DOHH2 (cell line): ENCODE results near the gene CUTC.

Experiments
- H3F3A ChIP-seq: fragments of 200-600 bp; sonication (generic), shearing (Covaris generic); 2 replicates; pipeline ENCODE4 v1.6.0; 2016; ENCODE audit warnings: antibody characterized with exemption, mild to moderate bottlenecking; ENCODE audit not compliant: control insufficient read depth, insufficient read depth
- H3K27ac ChIP-seq: fragments of 200-600 bp; sonication (generic); 2 replicates; pipeline ENCODE4 v1.5.1; 2014; ENCODE audit warnings: low read depth, mild to moderate bottlenecking, low read length, moderate library complexity
- H3K27me3 ChIP-seq: fragments of 200-600 bp; sonication (generic); 2 replicates; pipeline ENCODE4 v1.6.1; 2014; ENCODE audit warnings: mild to moderate bottlenecking, low read length, mixed read lengths; ENCODE audit not compliant: control insufficient read depth
- H3K36me3 ChIP-seq: fragments of 200-600 bp; sonication (generic); 2 replicates; pipeline ENCODE4 v1.6.1; 2014; ENCODE audit warnings: mild to moderate bottlenecking, low read length, moderate library complexity, mixed read lengths; ENCODE audit not compliant: control insufficient read depth
- H3K4me1 ChIP-seq: fragments of 200-600 bp; sonication (generic); 2 replicates; pipeline ENCODE4 v1.6.1; 2014; ENCODE audit warnings: mild to moderate bottlenecking, low read length, mixed read lengths; ENCODE audit not compliant: control insufficient read depth
- H3K4me2 ChIP-seq: fragments of 200-600 bp; sonication (generic); 2 replicates; pipeline ENCODE4 v1.6.0; 2014; ENCODE audit warnings: mild to moderate bottlenecking, low read length, moderate library complexity
- H3K4me3 ChIP-seq: fragments of 200-600 bp; sonication (generic); 2 replicates; pipeline ENCODE4 v1.5.1; 2014; ENCODE audit warnings: mild to moderate bottlenecking, low read length, mixed read lengths
- H3K79me2 ChIP-seq: fragments of 200-600 bp; sonication (generic); 2 replicates; pipeline ENCODE4 v1.6.1; 2014; ENCODE audit warnings: mild to moderate bottlenecking, low read length, mixed read lengths; ENCODE audit not compliant: control insufficient read depth
- H3K9me2 ChIP-seq: fragments of 200-600 bp; sonication (generic); replicated peaks from 2 replicates; pipeline ENCODE4 v1.6.1; 2014; ENCODE audit warnings: mild to moderate bottlenecking, low read length, mixed read lengths; ENCODE audit not compliant: control insufficient read depth
- H3K9me3 ChIP-seq: fragments of 200-600 bp; sonication (generic); 2 replicates; pipeline ENCODE4 v1.6.1; 2014; ENCODE audit warnings: antibody characterized with exemption, low read length, mixed read lengths; ENCODE audit not compliant: control insufficient read depth, insufficient read depth
- H4K20me1 ChIP-seq: fragments of 200-600 bp; sonication (generic); 2 replicates; pipeline ENCODE4 v1.6.0; 2014; ENCODE audit warnings: low read depth, mild to moderate bottlenecking, antibody characterized with exemption, low read length, moderate library complexity; ENCODE audit not compliant: control insufficient read depth, insufficient read depth
- EZH2phosphoT487 ChIP-seq: fragments of 200-600 bp; sonication (generic); IDR thresholded peaks from 2 replicates; pipeline ENCODE4 v1.6.1; 2017; ENCODE audit warnings: borderline replicate concordance, mild to moderate bottlenecking, antibody characterized with exemption, low read length, moderate library complexity, mixed read lengths
- TF ChIP-seq, protein P1 (sequence below): fragments of 200-600 bp; sonication (generic); IDR thresholded peaks from one replicate; pipeline ENCODE4 v1.5.1; 2014; ENCODE audit warnings: antibody characterized with exemption, mild to moderate bottlenecking, low read depth, low read length; ENCODE audit not compliant: poor library complexity, severe bottlenecking

Gene CUTC

DNA sequence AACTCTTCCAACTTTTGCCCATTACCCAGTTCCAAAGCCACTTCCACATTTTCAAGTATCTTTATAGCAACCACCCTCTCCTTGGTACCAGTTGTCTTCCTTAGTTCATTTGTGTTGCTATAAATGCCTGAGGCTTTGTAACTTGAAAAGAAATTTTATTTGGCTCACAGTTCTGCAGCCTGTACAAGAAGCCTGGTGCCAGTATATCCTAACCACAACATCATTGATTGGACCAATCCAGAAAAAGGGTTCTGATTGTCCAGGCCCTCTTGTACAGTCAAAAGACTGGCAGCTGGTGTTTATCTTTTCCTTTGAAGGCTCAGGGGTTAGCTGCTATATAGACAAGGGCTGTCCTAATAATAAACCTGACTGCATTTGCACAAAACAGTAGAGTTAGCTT, 29.3 kb downstream of the CUTC start:
- Histone ChIP-seq H3K9me3 (no peaks in the 10 kb centered on the region), H4K20me1 (no peaks in the 10 kb centered on the region), H3K4me2 (no peak overlapping the region), H3K27ac (no peak overlapping the region), H3K36me3 (peaks cover 39% of the 10 kb centered on the region), H3K4me1 (peaks cover 8% of the 10 kb centered on the region), H3K4me3 (no peak overlapping the region), H3K79me2 (no peaks in the 10 kb centered on the region), H3F3A (no peaks in the 10 kb centered on the region), H3K27me3 (no peaks in the 10 kb centered on the region), H3K9me2 (no peaks in the 10 kb centered on the region)
- TF ChIP-seq, protein P1, sequence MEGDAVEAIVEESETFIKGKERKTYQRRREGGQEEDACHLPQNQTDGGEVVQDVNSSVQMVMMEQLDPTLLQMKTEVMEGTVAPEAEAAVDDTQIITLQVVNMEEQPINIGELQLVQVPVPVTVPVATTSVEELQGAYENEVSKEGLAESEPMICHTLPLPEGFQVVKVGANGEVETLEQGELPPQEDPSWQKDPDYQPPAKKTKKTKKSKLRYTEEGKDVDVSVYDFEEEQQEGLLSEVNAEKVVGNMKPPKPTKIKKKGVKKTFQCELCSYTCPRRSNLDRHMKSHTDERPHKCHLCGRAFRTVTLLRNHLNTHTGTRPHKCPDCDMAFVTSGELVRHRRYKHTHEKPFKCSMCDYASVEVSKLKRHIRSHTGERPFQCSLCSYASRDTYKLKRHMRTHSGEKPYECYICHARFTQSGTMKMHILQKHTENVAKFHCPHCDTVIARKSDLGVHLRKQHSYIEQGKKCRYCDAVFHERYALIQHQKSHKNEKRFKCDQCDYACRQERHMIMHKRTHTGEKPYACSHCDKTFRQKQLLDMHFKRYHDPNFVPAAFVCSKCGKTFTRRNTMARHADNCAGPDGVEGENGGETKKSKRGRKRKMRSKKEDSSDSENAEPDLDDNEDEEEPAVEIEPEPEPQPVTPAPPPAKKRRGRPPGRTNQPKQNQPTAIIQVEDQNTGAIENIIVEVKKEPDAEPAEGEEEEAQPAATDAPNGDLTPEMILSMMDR, result no peak
- no peak for TF ChIP-seq EZH2phosphoT487

- no peak overlapping the region for H3K27ac ChIP-seq
- H3K4me3 ChIP-seq, result no peak overlapping the region
- no peaks in the 10 kb centered on the region for H3K79me2 ChIP-seq
- no peaks in the 10 kb centered on the region for H3K9me3 ChIP-seq
- H3K27me3 ChIP-seq, result no peaks in the 10 kb centered on the region
- H3K9me2 ChIP-seq, result no peaks in the 10 kb centered on the region
- no peaks in the 10 kb centered on the region for H4K20me1 ChIP-seq
- H3F3A ChIP-seq, result no peaks in the 10 kb centered on the region
- no peaks in the 10 kb centered on the region for H3K36me3 ChIP-seq
- H3K4me1 ChIP-seq, result 0 out of 2 replicates have a peak, but pooled peaks cover 3% of the 10 kb centered on the region
- H3K4me2 ChIP-seq, result no peak overlapping the region
- TF ChIP-seq, protein P1, result no peak
- TF ChIP-seq EZH2phosphoT487, result no peak
These were observed 33.8 kb downstream of the CUTC start for GRCh38 chr10:99765672-99766301.

- H3K27me3 ChIP-seq, result no peaks in the 10 kb centered on the region
- H3K27ac ChIP-seq, result no peak overlapping the region
- H4K20me1 ChIP-seq, result no peaks in the 10 kb centered on the region
- no peaks in the 10 kb centered on the region for H3K9me2 ChIP-seq
- TF ChIP-seq EZH2phosphoT487, result no peak
- TF ChIP-seq, protein P1, result no peak
- H3K79me2 ChIP-seq, result no peaks in the 10 kb centered on the region
- H3F3A ChIP-seq, result no peaks in the 10 kb centered on the region
- H3K4me2 ChIP-seq, result no peak overlapping the region
- 0 out of 2 replicates have a peak, but pooled peaks cover 3% of the 10 kb centered on the region for H3K4me1 ChIP-seq
- no peaks in the 10 kb centered on the region for H3K36me3 ChIP-seq
- no peaks in the 10 kb centered on the region for H3K9me3 ChIP-seq
- H3K4me3 ChIP-seq, result no peak overlapping the region
These were observed 34.3 kb downstream of the CUTC start for GRCh38 chr10:99766302-99766681.
